K562 (cell line): ENCODE data around the gene FBXO46. TPM values are rescaled to one million over a fixed set of nuclear protein-coding genes. Genes with fewer than 3 reads are reported as not detected.

Experiments
- CBFB ChIP-seq: sonication (generic); formaldehyde crosslinking; IDR thresholded peaks from 2 replicates; pipeline ENCODE4 v1.4.0; 2020; ENCODE audit warnings: mild to moderate bottlenecking, missing genetic modification reagents
- CTCF ChIP-seq, 3 experiments: IDR thresholded peaks in 2 of 3; conservative IDR thresholded peaks in 1 of 3; 2 replicates each; pipeline ENCODE4 v1.5.1; 2011 to 2012; ENCODE audit warnings: low read length in 3 of 3, mild to moderate bottlenecking in 3 of 3, control low read depth in 2 of 3, improper control_type of control experiment in 1 of 3, inconsistent platforms in 1 of 3, low read depth in 1 of 3, mixed read lengths in 1 of 3, moderate library complexity in 1 of 3; ENCODE audit not compliant: insufficient read depth in 2 of 3
- CXXC5 ChIP-seq: fragments of 250-450 bp; sonication (Bioruptor Pico); IDR thresholded peaks from 2 replicates; pipeline ENCODE4 v1.8.0; 2022; ENCODE audit warnings: inconsistent platforms, mild to moderate bottlenecking, moderate library complexity
- DACH1 ChIP-seq: fragments of 450-650 bp; IDR thresholded peaks from 2 replicates; pipeline ENCODE4 v1.6.1; 2018; ENCODE audit not compliant: partially characterized antibody
- GATAD2A ChIP-seq: fragments of 450-650 bp; IDR thresholded peaks from 2 replicates; pipeline ENCODE4 v1.6.1; 2017
- HDAC2 ChIP-seq: fragments of 450-650 bp; IDR thresholded peaks from 2 replicates; pipeline ENCODE4 v1.6.1; 2016; ENCODE audit warnings: mild to moderate bottlenecking
- MEF2D ChIP-seq: conservative IDR thresholded peaks from 2 replicates; pipeline ENCODE4 v1.6.1; 2016; ENCODE audit warnings: low read depth, missing genetic modification characterization, missing compliant biosample characterization
- OTX1 ChIP-seq: fragments of 450-650 bp; formaldehyde crosslinking; IDR thresholded peaks from 2 replicates; pipeline ENCODE4 v1.4.0; 2022; ENCODE audit warnings: mild to moderate bottlenecking
- POLR2A ChIP-seq: fragments of 450-650 bp; conservative IDR thresholded peaks from 2 replicates; pipeline ENCODE4 v1.6.1; 2016
- RAD21 ChIP-seq, 2 experiments: fragments of 250-450 bp in 1 of 2; fragments of 450-650 bp in 1 of 2; sonication (Bioruptor Pico) in 1 of 2; formaldehyde crosslinking in 1 of 2; IDR thresholded peaks in 1 of 2; conservative IDR thresholded peaks in 1 of 2; 2 replicates each; pipeline versions ENCODE4 v1.4.0 to v1.8.0; 2020 to 2022; ENCODE audit warnings: mild to moderate bottlenecking in 2 of 2, moderate library complexity in 1 of 2
- RBBP5 ChIP-seq: fragments of 200-600 bp; sonication (generic); IDR thresholded peaks from 2 replicates; pipeline ENCODE4 v1.6.1; 2012; ENCODE audit warnings: borderline replicate concordance, mild to moderate bottlenecking, low read length, control low read depth, inconsistent platforms; ENCODE audit not compliant: insufficient read depth, poor library complexity, severe bottlenecking
- TAF1 ChIP-seq: IDR thresholded peaks from 2 replicates; pipeline ENCODE4 v1.6.1; 2011; ENCODE audit warnings: mild to moderate bottlenecking, low read length, moderate library complexity; ENCODE audit not compliant: insufficient read depth, control insufficient read depth, severe bottlenecking; ENCODE audit errors: extremely low read depth
- TBL1XR1 ChIP-seq, 2 experiments: IDR thresholded peaks; 2 replicates each; pipeline ENCODE4 v1.6.1; 2012; ENCODE audit warnings: improper control_type of control experiment in 2 of 2, low read length in 2 of 2, mild to moderate bottlenecking in 1 of 2
- THRB ChIP-seq: fragments of 450-650 bp; formaldehyde crosslinking; conservative IDR thresholded peaks from 2 replicates; pipeline ENCODE4 v1.4.0; 2022; ENCODE audit warnings: mild to moderate bottlenecking, missing genetic modification characterization
- TRIM24 ChIP-seq, 2 experiments: fragments of 450-650 bp; IDR thresholded peaks; 2 replicates each; pipeline ENCODE4 v1.6.1; 2016
- TRIM28 ChIP-seq: fragments of 450-650 bp; IDR thresholded peaks from 2 replicates; pipeline ENCODE4 v1.6.1; 2017
- ZBTB17 ChIP-seq: fragments of 450-650 bp; formaldehyde crosslinking; IDR thresholded peaks from 2 replicates; pipeline ENCODE4 v1.4.0; 2020; ENCODE audit warnings: mild to moderate bottlenecking
- ZBTB34 ChIP-seq: fragments of 250-450 bp; sonication (Bioruptor Pico); IDR thresholded peaks from 2 replicates; pipeline ENCODE4 v1.8.0; 2021; ENCODE audit warnings: mild to moderate bottlenecking, moderate library complexity
- ZC3H11A ChIP-seq: IDR thresholded peaks from 2 replicates; pipeline ENCODE4 v1.6.1; 2012; ENCODE audit warnings: low read depth, low read length, improper control_type of control experiment
- ZC3H4 ChIP-seq: sonication (generic); formaldehyde crosslinking; IDR thresholded peaks from 2 replicates; pipeline ENCODE4 v1.9.0; 2021; ENCODE audit warnings: missing genetic modification reagents, borderline replicate concordance
- ZNF584 ChIP-seq: fragments of 200-800 bp; sonication (Bioruptor generic); IDR thresholded peaks from 2 replicates; pipeline ENCODE4 v1.6.1; 2016; ENCODE audit warnings: low read depth, mild to moderate bottlenecking, missing genetic modification characterization, missing compliant biosample characterization
- ZNF586 ChIP-seq: fragments of 450-650 bp; formaldehyde crosslinking; conservative IDR thresholded peaks from 2 replicates; pipeline ENCODE4 v1.4.0; 2020; ENCODE audit warnings: mild to moderate bottlenecking, moderate library complexity
- ZNF699 ChIP-seq: fragments of 250-450 bp; sonication (Bioruptor Pico); IDR thresholded peaks from 2 replicates; pipeline ENCODE4 v1.8.0; 2021; ENCODE audit warnings: mild to moderate bottlenecking, moderate library complexity; ENCODE audit not compliant: insufficient replicate concordance
- ZNF740 ChIP-seq, 3 experiments: fragments of 200-800 bp in 1 of 3; sonication (Bioruptor generic) in 1 of 3; sonication (generic) in 1 of 3; formaldehyde crosslinking in 1 of 3; IDR thresholded peaks; 2 replicates each; pipeline versions ENCODE4 v1.6.1 to v1.8.0; 2016 to 2022; ENCODE audit warnings: mild to moderate bottlenecking in 2 of 3, missing compliant biosample characterization in 2 of 3, missing genetic modification characterization in 2 of 3, missing genetic modification reagents in 1 of 3
- ZNF766 ChIP-seq: fragments of 200-800 bp; sonication (Bioruptor generic); conservative IDR thresholded peaks from 2 replicates; pipeline ENCODE4 v1.6.1; 2016; ENCODE audit warnings: missing genetic modification characterization, missing compliant biosample characterization
- ZNF77 ChIP-seq: fragments of 250-450 bp; sonication (Bioruptor Pico); IDR thresholded peaks from 2 replicates; pipeline ENCODE4 v1.5.0; 2020
- polyA plus RNA-seq, 8 experiments: library from polyadenylated mRNA; depleted of rRNA in 4 of 8; stranded (reverse) in 5 of 8; unstranded in 3 of 8; fragments of >200 nt; fragmentation: Nextera tagmentation in 2 of 8; fragmentation: Illumina TruSeq in 1 of 8; extraction: Ambion mirVana in 2 of 8; extraction: Trizol in 1 of 8; gene quantifications; 2 replicates each; pipeline versions ENCODE4 v1.2.1 to v1.2.3, GENCODE V29; 2011 to 2014; ENCODE audit warnings: inconsistent platforms in 1 of 8, missing spikeins in 1 of 8
- total RNA-seq, 7 experiments: library from RNA; depleted of rRNA in 6 of 7; stranded (reverse); fragments of >200 nt in 6 of 7; fragmentation: Illumina TruSeq in 2 of 7; extraction: Trizol in 2 of 7; gene quantifications; 2 replicates each; pipeline versions ENCODE4 v1.2.1 to v1.2.3, GENCODE V29; 2011 to 2021; ENCODE audit warnings: low replicate concordance in 1 of 7

Gene FBXO46
- total and polyA plus RNA-seq, 9 of the 15 experiments (the other 6 are each of a cell fraction or from before 2014, with no cell fraction given): 1.5 to 36.1 (median 7.3) TPM

- TF ChIP-seq ZNF740 (CRISPR knock-in tag; IDR thresholded peaks at IDR 0.05): no peak
- TF ChIP-seq ZNF740 (tag; IDR thresholded peaks at IDR 0.05): peak in 1 of 2 experiments; percentile 55; a peak in 1 of 4 replicates
- no peak for TF ChIP-seq ZNF77 (CRISPR knock-in tag)
- no peak for TF ChIP-seq OTX1 (CRISPR knock-in tag)
- no peak for TF ChIP-seq CTCF (IDR thresholded peaks at IDR 0.05 in 2 of 3, conservative IDR thresholded peaks at IDR 0.05 in 1 of 3; ENCODE audit: insufficient read depth in 2 of 3, low read depth in 1 of 3, low read length in 3 of 3)
- TF ChIP-seq ZNF699 (CRISPR knock-in tag): no peak
- no peak for TF ChIP-seq HDAC2
- no peak for TF ChIP-seq ZNF584 (CRISPR knock-in tag)
- TF ChIP-seq ZBTB34 (CRISPR knock-in tag): no peak
- TF ChIP-seq TAF1: peak; percentile 6
- no peak for TF ChIP-seq TRIM28
- TF ChIP-seq CBFB: no peak
- TF ChIP-seq TRIM24 (IDR thresholded peaks at IDR 0.05): no peak
- TF ChIP-seq ZBTB17 (CRISPR knock-in tag): no peak
- TF ChIP-seq ZNF586 (CRISPR knock-in tag): no peak
- TF ChIP-seq DACH1: no peak
- no peak for TF ChIP-seq GATAD2A
- peak; percentile 45 for TF ChIP-seq POLR2A
- no peak for TF ChIP-seq ZC3H11A
- no peak for TF ChIP-seq RAD21 (CRISPR knock-in tag; conservative IDR thresholded peaks at IDR 0.05 in 1 of 2, IDR thresholded peaks at IDR 0.05 in 1 of 2)
- TF ChIP-seq TBL1XR1 (IDR thresholded peaks at IDR 0.05; ENCODE audit: low read length in 2 of 2): no peak
- no peak for TF ChIP-seq CXXC5 (CRISPR knock-in tag)
- no peak for TF ChIP-seq THRB (CRISPR knock-in tag)
- peak; percentile 60; the same call in 1 of the 2 replicates for TF ChIP-seq ZC3H4 (CRISPR knock-in tag)
- TF ChIP-seq MEF2D (tag): no peak
- peak; percentile 11 for TF ChIP-seq RBBP5
- no peak for TF ChIP-seq ZNF766 (CRISPR knock-in tag)
Measured at GRCh38 chr19:45769821-45770191, 39.1 kb upstream of the FBXO46 start (continued).
